Measurements from ENCODE around the gene EFHC1. TPM values are rescaled to one million over a fixed set of nuclear protein-coding genes. Genes with fewer than 3 reads are reported as not detected.

The EFHC1 gene
- polyA plus RNA-seq, 1 donor (not counting 4 experiments of a cell fraction or from before 2014, with no cell fraction given) = 20.5 TPM

DNA sequence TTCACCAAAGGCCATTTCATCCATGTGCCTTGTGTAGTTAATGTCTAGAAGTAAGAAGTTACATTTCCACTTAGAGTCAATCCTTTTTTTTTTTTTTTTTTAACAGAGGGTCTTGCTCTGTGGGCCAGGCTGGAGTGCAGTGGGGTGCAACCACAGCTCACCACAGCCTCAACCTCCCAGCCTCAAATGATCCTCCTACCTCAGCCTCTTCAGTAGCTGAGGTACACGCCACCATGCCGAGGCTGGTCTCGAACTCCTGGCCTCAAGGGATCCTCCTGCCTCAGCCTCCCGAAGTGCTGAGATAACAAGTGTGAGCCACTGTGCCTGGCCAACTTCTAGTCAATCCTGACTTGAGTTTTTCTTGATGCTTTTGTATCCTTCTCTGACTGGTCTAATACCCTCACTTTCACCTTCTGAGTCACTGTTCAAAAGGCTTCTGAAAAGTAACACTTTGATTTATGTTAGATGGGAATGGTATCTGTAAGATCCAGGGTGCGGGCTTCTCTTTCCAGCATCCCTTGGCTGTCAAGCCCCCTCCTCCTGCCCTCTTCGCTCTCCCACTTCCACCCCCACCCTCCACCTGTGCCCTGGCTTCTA, 134.6 kb downstream of the EFHC1 start:
- peaks cover 31% of the 10 kb centered on the region for H3K4me1 ChIP-seq (ENCODE audit: control insufficient read depth, extremely low read depth, insufficient read depth, low read length)

GRCh38 chr6:52555518-52556233, 135.5 kb downstream of the EFHC1 start:
- H3K36me3 ChIP-seq (ENCODE audit: control insufficient read depth in 2 of 2, extremely low read depth in 1 of 2, insufficient read depth in 2 of 2, low read length in 2 of 2) = no peaks in the 10 kb centered on the region
- dilution Hi-C loops (cut with MboI; ENCODE audit: extremely low pct_ligation_motif_present, low sequenced_read_pairs) = no loop called here
- no peak for FAIRE-seq
- TF ChIP-seq EZH2 (IDR thresholded peaks at IDR 0.05; ENCODE audit: low read length) = no peak
- TF ChIP-seq, protein P1, sequence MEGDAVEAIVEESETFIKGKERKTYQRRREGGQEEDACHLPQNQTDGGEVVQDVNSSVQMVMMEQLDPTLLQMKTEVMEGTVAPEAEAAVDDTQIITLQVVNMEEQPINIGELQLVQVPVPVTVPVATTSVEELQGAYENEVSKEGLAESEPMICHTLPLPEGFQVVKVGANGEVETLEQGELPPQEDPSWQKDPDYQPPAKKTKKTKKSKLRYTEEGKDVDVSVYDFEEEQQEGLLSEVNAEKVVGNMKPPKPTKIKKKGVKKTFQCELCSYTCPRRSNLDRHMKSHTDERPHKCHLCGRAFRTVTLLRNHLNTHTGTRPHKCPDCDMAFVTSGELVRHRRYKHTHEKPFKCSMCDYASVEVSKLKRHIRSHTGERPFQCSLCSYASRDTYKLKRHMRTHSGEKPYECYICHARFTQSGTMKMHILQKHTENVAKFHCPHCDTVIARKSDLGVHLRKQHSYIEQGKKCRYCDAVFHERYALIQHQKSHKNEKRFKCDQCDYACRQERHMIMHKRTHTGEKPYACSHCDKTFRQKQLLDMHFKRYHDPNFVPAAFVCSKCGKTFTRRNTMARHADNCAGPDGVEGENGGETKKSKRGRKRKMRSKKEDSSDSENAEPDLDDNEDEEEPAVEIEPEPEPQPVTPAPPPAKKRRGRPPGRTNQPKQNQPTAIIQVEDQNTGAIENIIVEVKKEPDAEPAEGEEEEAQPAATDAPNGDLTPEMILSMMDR (optimal IDR thresholded peaks at IDR 0.05 in 1 of 3, IDR thresholded peaks at IDR 0.05 in 1 of 3, conservative IDR thresholded peaks at IDR 0.05 in 1 of 3; ENCODE audit: extremely low read depth in 1 of 3, insufficient read depth in 2 of 3, low read length in 3 of 3) = no peak
- no peak for DNase-seq (ENCODE audit: low read depth, low spot score)
- H3K27me3 ChIP-seq (ENCODE audit: control insufficient read depth, extremely low read depth, insufficient read depth, low read length) = no peaks in the 10 kb centered on the region
- H4K20me1 ChIP-seq (ENCODE audit: control insufficient read depth, extremely low read depth, insufficient read depth, low read length) = no peaks in the 10 kb centered on the region
- H3K27ac ChIP-seq (ENCODE audit: control insufficient read depth, insufficient read depth, low read length) = no peak overlapping the region
- no peak overlapping the region for H2AFZ ChIP-seq (ENCODE audit: control insufficient read depth, low read length)
- no peaks in the 10 kb centered on the region for H3K9me3 ChIP-seq (ENCODE audit: control insufficient read depth, low read depth, low read length)
- no peak overlapping the region for H3K4me3 ChIP-seq (ENCODE audit: control insufficient read depth in 2 of 3, extremely low read depth in 1 of 3, insufficient read depth in 2 of 3, low read depth in 1 of 3, low read length in 3 of 3)
- no peak overlapping the region for H3K9ac ChIP-seq (ENCODE audit: control insufficient read depth, extremely low read depth, insufficient read depth, low read length)
- H3K4me1 ChIP-seq (ENCODE audit: control insufficient read depth, extremely low read depth, insufficient read depth, low read length) = peaks cover 28% of the 10 kb centered on the region
- peaks cover 28% of the 10 kb centered on the region for H3K79me2 ChIP-seq (ENCODE audit: control insufficient read depth, insufficient read depth, low read length)
- no peaks in the 10 kb centered on the region for H3K9me1 ChIP-seq (ENCODE audit: control insufficient read depth, extremely low read depth, insufficient read depth, low read length)
- H3K4me2 ChIP-seq (ENCODE audit: control insufficient read depth, extremely low read depth, insufficient read depth, low read depth, low read length) = no peak overlapping the region

More for the DNA sequence above, 134.6 kb downstream of the EFHC1 start:
- Histone ChIP-seq H4K20me1 (ENCODE audit: control insufficient read depth, extremely low read depth, insufficient read depth, low read length) (no peaks in the 10 kb centered on the region), H3K27ac (ENCODE audit: control insufficient read depth, insufficient read depth, low read length) (no peak overlapping the region), H3K36me3 (ENCODE audit: control insufficient read depth in 2 of 2, extremely low read depth in 1 of 2, insufficient read depth in 2 of 2, low read length in 2 of 2) (no peaks in the 10 kb centered on the region), H3K79me2 (ENCODE audit: control insufficient read depth, insufficient read depth, low read length) (peaks cover 25% of the 10 kb centered on the region), H3K9ac (ENCODE audit: control insufficient read depth, extremely low read depth, insufficient read depth, low read length) (no peak overlapping the region), H3K9me3 (ENCODE audit: control insufficient read depth, low read depth, low read length) (no peaks in the 10 kb centered on the region), H3K9me1 (ENCODE audit: control insufficient read depth, extremely low read depth, insufficient read depth, low read length) (no peaks in the 10 kb centered on the region), H2AFZ (ENCODE audit: control insufficient read depth, low read length) (no peak overlapping the region), H3K4me3 (ENCODE audit: control insufficient read depth in 2 of 3, extremely low read depth in 1 of 3, insufficient read depth in 2 of 3, low read depth in 1 of 3, low read length in 3 of 3) (no peak overlapping the region), H3K27me3 (ENCODE audit: control insufficient read depth, extremely low read depth, insufficient read depth, low read length) (no peaks in the 10 kb centered on the region), H3K4me2 (ENCODE audit: control insufficient read depth, extremely low read depth, insufficient read depth, low read depth, low read length) (no peak overlapping the region)
- DNase-seq (ENCODE audit: low read depth, low spot score) (no peak), FAIRE-seq (no peak)
- TF ChIP-seq EZH2 (IDR thresholded peaks at IDR 0.05; ENCODE audit: low read length) = no peak
- TF ChIP-seq, protein P1 (optimal IDR thresholded peaks at IDR 0.05 in 1 of 3, IDR thresholded peaks at IDR 0.05 in 1 of 3, conservative IDR thresholded peaks at IDR 0.05 in 1 of 3; ENCODE audit: extremely low read depth in 1 of 3, insufficient read depth in 2 of 3, low read length in 3 of 3) = no peak
- dilution Hi-C loops (cut with MboI; ENCODE audit: extremely low pct_ligation_motif_present, low sequenced_read_pairs) = no loop called here

Data from keratinocyte (primary cell).